ENCODE measurements around the gene MMP28.

The MMP28 gene

DNA sequence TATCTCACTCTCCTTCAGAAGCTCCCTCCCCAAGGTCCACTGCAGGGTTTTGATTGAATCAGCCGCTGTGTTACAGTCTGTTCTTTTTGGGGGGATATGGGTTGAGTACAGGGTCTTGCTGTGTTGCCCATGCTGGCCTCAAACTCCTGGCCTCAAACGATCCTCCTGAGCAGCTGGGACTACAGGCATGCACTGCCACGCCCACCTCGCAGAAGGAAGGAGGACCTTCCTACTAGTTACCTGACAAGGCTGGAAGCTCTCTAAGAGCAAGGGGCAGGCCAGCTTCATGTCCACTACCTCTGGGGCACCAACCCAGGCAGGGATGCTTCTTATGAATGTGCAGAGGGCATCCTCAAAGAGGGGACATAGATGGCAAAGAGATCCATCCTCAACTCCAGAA, 1.9 kb upstream of the MMP28 start:
- no peak for DNase-seq

GRCh38 chr17:35796942-35797341, 1.5 kb upstream of the MMP28 start:
- no peak for DNase-seq

GRCh38 chr17:35795871-35796265, 427 bp upstream of the MMP28 start:
- no peak for DNase-seq

DNA sequence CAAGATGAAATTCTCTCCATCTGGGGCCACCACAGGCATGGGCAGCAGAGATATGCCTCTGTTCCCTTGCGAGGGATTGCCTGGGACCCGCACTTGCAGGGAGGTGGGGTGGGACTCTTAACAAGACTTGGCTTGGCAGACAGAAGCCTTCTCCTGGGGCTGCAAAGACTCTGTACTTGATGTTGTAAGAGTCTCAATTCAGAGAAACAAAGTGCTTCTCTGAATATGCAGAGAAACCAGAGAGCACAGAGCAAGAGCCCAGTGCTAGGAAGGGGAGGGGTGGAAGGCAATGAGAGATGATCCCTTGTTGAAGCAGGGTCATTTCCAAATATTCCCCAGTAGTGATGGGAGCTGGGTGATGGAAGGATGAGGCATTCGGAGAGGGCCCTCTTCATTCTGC, 2.2 kb downstream of the MMP28 start:
- no peak for DNase-seq

DNA sequence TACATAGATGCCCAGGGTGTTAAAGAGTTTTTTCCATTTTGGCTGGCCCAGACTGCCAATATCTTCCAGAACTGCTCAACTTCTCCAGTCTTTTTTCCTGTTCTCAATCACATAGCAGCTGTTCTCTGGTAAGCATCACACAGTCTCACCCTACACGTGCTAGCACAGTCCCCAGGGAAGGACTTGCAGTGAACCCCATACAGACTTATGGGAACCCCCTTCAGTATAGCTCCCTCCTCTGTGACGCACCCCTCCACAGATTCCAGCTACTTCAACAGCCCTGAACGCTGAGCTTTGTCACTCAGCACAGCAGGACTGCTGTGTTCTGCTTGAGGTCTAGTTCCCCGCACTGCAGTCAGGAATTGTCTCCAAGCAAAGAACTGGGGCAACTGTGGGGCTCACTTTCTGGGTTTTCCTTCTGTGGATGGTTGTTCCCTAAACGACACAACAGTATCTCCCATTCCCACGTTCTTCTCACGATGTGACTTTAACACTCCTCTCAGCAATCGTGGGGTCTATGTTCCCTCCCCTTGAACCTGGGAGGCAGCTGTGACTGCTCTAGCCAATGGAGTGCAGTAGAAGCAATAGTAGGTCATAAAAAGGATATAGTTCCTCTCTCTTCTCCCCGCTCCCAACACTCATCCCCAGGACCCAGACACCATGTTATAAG, 3.6 kb downstream of the MMP28 start:
- DNase-seq = no peak

GRCh38 chr17:35790841-35791240, 4.6 kb downstream of the MMP28 start:
- no peak for DNase-seq

- DNase-seq = no peak
Observed at GRCh38 chr17:35788477-35789368, 6.7 kb downstream of the MMP28 start.

DNA sequence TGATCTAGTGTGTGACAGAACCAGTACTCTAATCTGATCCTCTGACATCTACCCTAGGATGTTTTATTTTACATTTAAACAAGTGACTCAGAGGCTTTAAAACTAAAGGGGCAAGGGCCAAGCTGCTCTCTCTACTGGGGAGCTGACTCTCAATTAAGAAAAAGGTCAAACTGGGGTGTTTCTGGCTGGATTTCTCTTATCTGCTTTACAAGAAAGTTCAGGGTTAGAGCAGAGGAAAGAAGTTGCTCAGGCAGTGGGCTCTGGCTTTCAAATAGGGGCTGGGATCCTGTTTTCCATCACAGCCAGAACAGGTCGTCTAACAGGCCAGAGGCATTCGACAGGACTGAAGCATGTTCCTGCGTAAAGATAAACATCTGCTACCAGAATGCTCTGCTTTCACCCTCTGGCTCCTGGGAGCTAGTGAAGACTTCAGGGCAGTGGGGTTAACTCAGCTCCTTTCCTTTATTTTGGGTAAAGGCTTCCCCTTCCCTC, 8.5 kb downstream of the MMP28 start:
- no peak for DNase-seq

- no peak for DNase-seq
Observed at GRCh38 chr17:35784895-35785294, 10.5 kb downstream of the MMP28 start.

DNA sequence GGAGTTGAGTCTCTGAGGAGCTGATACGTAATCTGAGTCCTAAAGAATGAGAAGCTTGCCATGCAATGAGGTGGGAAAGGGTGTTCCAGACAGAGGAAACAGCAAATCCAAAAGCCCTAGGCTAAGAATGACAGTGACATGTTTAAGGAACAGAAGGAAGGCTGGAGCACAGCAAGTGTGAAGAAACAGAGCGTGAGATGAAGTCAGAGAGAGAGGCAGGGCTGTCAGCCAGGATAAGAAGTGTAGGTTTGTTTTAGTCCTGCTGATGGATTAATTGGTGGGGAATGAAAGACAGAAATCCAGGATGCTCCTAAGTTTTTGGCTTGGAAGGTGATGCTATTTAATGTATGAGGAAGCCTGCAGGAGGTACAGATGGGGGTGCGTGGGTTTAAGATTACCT, 14.5 kb downstream of the MMP28 start:
- no peak for DNase-seq

DNA sequence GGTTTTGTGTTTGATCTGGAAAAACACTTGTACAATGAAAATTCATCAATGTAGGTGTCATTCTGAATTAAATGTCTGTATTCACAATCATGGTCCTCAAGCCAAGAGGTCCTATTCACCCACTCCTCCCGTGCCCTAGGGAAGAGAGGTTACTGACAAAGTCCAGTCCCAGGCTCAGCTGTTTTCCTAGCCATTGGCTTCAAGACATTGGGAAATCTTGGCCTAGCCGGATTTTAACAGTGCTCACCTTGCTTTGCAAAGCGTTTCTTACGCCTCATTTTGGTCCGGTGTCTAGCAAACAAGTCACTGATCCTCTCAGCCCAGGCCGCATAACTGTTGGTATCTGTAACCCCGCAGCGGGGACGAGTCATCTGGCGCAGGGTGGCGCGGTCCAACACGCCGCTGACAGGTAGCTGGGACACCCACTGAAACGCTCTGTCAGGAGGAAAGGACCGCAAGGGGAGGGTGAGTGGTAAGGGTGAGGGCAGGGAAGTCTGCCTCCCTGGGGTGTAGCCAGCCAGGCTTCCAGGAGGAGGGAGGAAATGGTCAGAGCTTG, 16.7 kb downstream of the MMP28 start:
- no peak for DNase-seq

GRCh38 chr17:35775583-35775982, 19.9 kb downstream of the MMP28 start:
- DNase-seq = no peak

DNA sequence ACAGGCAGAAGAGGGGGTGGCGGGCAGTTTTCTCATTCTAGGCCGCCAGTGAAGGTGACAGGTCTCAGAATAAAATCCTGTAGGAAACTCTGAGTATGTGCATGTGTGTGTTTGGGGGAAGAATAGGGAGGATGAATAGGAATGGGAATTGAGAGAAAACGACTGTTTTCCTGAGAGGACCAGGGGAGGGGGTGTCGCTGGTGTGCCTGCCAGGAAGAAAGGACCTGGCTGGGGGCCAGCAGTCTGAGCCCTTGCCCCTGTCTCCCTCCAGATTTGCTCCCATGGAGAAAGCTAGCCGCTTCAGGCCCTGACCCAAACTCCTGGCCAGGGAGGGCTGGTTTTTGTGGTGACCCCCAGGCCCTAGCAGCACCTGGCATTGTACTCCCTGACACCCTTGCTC, 20.4 kb downstream of the MMP28 start:
- no peak for DNase-seq

GRCh38 chr17:35774499-35774898, 20.9 kb downstream of the MMP28 start:
- DNase-seq = no peak

- DNase-seq = no peak
Observed at GRCh38 chr17:35773679-35774425, 21.6 kb downstream of the MMP28 start.

GRCh38 chr17:35773129-35773528, 22.3 kb downstream of the MMP28 start:
- DNase-seq = no peak

DNA sequence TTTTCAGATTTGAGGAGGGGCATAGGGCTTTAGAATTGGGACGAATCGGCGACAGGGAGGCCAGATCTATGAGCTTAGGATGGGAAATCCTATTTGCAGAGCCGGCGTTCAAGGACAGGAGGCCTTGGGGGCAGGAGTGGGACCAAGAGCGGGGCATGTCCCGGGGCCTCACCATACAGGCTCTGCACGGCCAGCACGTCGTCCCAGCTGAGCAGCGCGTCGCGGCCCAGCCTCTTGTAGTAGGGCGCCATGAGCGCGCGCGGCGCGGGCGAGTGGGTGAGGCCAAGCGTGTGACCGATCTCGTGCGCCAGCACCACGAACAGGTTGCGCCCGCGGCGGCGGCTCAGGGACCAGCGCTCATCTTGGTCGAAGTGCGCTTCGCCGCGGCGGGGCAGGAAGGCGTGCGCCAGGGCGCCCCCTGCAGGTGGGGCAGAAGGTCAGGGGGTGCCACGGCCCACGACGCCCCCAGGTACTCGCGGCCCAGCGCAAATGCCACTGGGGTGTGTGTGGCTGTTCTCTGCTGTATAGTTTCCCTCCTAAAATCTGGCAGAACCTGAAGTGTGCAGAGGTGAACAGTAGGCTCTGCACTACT, 25.4 kb downstream of the MMP28 start:
- no peak for DNase-seq

DNA sequence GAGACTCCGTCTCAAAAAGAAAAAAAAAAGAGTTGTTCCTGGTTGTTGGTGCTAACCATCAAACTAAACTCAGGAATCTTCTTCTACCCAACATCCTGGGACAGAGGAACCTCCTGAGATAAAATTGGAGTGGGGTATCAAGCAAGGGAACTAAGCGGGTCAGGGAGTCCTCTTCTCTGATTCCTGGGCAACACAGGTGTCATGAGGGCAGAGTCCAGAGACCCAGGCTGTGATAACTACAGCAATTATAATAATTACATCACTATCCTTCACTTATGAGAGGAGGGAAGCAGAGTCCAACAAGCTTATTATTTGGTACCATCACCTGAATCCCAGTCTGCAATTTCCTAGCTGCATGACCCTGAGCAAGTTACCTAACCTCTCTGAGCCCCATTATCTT, 26.6 kb downstream of the MMP28 start:
- DNase-seq = no peak

- DNase-seq = peak in 1 of 3 experiments; percentile 26
Observed at GRCh38 chr17:35766903-35767510, 28.4 kb downstream of the MMP28 start.

GRCh38 chr17:35766489-35766877, 29.0 kb downstream of the MMP28 start:
- no peak for DNase-seq

GRCh38 chr17:35765756-35766488, 29.5 kb downstream of the MMP28 start:
- no peak for DNase-seq

All from NCI-H1417 (cell line).